SK-N-SH (cell line): ENCODE data around the gene ZNF615. TPM values are rescaled to one million over a fixed set of nuclear protein-coding genes. Genes with fewer than 3 reads are reported as not detected.

Experiments
- CTCF ChIA-PET: fragments of 300-600, 350-600 bp; formaldehyde crosslinking; extraction: SDS; loops from one replicate; lab custom pipeline; 2021; lab: Yijun Ruan, JAX
- POLR2A ChIA-PET: fragments of 350-600 bp; sonication (Branson Sonifier 250); formaldehyde crosslinking; extraction: SDS; loops from one replicate; lab custom pipeline; 2020; ENCODE audit warnings: antibody characterized with exemption, inconsistent platforms; lab: Yijun Ruan, JAX
- DNase-seq: peaks from one replicate; pipeline ENCODE4 v3.0.0; 2012
- H2AFZ ChIP-seq: fragments of 200-600 bp; sonication (generic); 2 replicates; pipeline ENCODE4 v1.8.1; 2016; ENCODE audit warnings: antibody characterized with exemption, mild to moderate bottlenecking, low read depth
- H3F3A ChIP-seq: fragments of 200-600 bp; sonication (generic); replicated peaks from 2 replicates; pipeline ENCODE3; 2016; ENCODE audit warnings: antibody characterized with exemption, mild to moderate bottlenecking; ENCODE audit not compliant: insufficient read depth
- H3K27ac ChIP-seq, 2 experiments: fragments of 200-500 bp in 1 of 2; fragments of 200-600 bp in 1 of 2; sonication (Bioruptor generic) in 1 of 2; sonication (generic), shearing (Covaris generic) in 1 of 2; 2 replicates each; pipeline versions ENCODE4 v1.5.1 to v1.6.1; 2014 to 2016; ENCODE audit warnings: low read depth in 2 of 2, inconsistent platforms in 1 of 2, low read length in 1 of 2, mild to moderate bottlenecking in 1 of 2, mixed read lengths in 1 of 2
- H3K27me3 ChIP-seq: fragments of 200-600 bp; sonication (generic), shearing (Covaris generic); 2 replicates; pipeline ENCODE4 v1.6.1; 2016; ENCODE audit warnings: mixed run types; ENCODE audit not compliant: insufficient read depth
- H3K36me3 ChIP-seq, 2 experiments: fragments of 200-500 bp in 1 of 2; fragments of 200-600 bp in 1 of 2; sonication (Bioruptor generic) in 1 of 2; sonication (generic) in 1 of 2; replicated peaks in 1 of 2; 2 replicates each; pipeline versions ENCODE3 to v1.5.1; 2014 to 2016; ENCODE audit warnings: low read length in 1 of 2, mild to moderate bottlenecking in 1 of 2; ENCODE audit not compliant: insufficient read depth in 2 of 2, control insufficient read depth in 1 of 2
- H3K4me1 ChIP-seq, 2 experiments: fragments of 200-500 bp in 1 of 2; fragments of 200-600 bp in 1 of 2; sonication (Bioruptor generic) in 1 of 2; sonication (generic), shearing (Covaris generic) in 1 of 2; 2 replicates each; pipeline versions ENCODE4 v1.5.1 to v1.6.1; 2014 to 2016; ENCODE audit warnings: low read depth in 1 of 2, low read length in 1 of 2, mixed run types in 1 of 2; ENCODE audit not compliant: insufficient read depth in 2 of 2, control insufficient read depth in 1 of 2
- H3K4me2 ChIP-seq: fragments of 200-600 bp; sonication (generic), shearing (Covaris generic); 2 replicates; pipeline ENCODE4 v1.6.1; 2017; ENCODE audit warnings: mixed run types
- H3K4me3 ChIP-seq, 2 experiments: fragments of 200-500 bp in 1 of 2; fragments of 200-600 bp in 1 of 2; sonication (Bioruptor generic) in 1 of 2; sonication (generic), shearing (Covaris generic) in 1 of 2; 2 replicates each; pipeline versions ENCODE4 v1.5.1 to v1.8.1; 2014 to 2016; ENCODE audit warnings: low read depth in 2 of 2, inconsistent platforms in 1 of 2, low read length in 1 of 2, mild to moderate bottlenecking in 1 of 2, mixed read lengths in 1 of 2, moderate library complexity in 1 of 2
- H3K79me2 ChIP-seq: fragments of 200-600 bp; sonication (generic); 2 replicates; pipeline ENCODE4 v1.8.1; 2017; ENCODE audit warnings: mild to moderate bottlenecking; ENCODE audit not compliant: insufficient read depth
- H3K9ac ChIP-seq: fragments of 200-600 bp; sonication (generic); 2 replicates; pipeline ENCODE4 v1.6.1; 2017; ENCODE audit warnings: mixed run types
- H3K9me2 ChIP-seq: fragments of 200-600 bp; sonication (generic); 2 replicates; pipeline ENCODE4 v1.6.1; 2017; ENCODE audit warnings: mixed run types
- H3K9me3 ChIP-seq: fragments of 200-600 bp; sonication (generic); 2 replicates; pipeline ENCODE4 v1.6.1; 2017; ENCODE audit warnings: mixed run types, mild to moderate bottlenecking, moderate library complexity
- H4K20me1 ChIP-seq: fragments of 200-600 bp; sonication (generic); 2 replicates; pipeline ENCODE4 v1.6.1; 2017; ENCODE audit warnings: mild to moderate bottlenecking, mixed run types; ENCODE audit not compliant: insufficient read depth
- EZH2phosphoT487 ChIP-seq: fragments of 200-600 bp; sonication (generic); IDR thresholded peaks from 2 replicates; pipeline ENCODE4 v1.6.1; 2017; ENCODE audit warnings: low read depth, mixed run types, mild to moderate bottlenecking, antibody characterized with exemption, moderate library complexity, borderline replicate concordance
- FOXM1 ChIP-seq: IDR thresholded peaks from 2 replicates; pipeline ENCODE4 v1.4.0; 2012; ENCODE audit warnings: low read depth, mild to moderate bottlenecking
- GABPA ChIP-seq: IDR thresholded peaks from 2 replicates; pipeline ENCODE4 v1.4.0; 2012; ENCODE audit warnings: low read depth, mild to moderate bottlenecking
- GATA2 ChIP-seq: sonication (generic); formaldehyde crosslinking; IDR thresholded peaks from 2 replicates; pipeline ENCODE4 v1.5.0; 2020; ENCODE audit warnings: mild to moderate bottlenecking, missing genetic modification reagents
- IRF3 ChIP-seq: fragments of 150-350 bp; IDR thresholded peaks from 2 replicates; pipeline ENCODE4 v1.6.1; 2016; ENCODE audit warnings: mild to moderate bottlenecking, low read depth, low read length
- JUND ChIP-seq: IDR thresholded peaks from 2 replicates; pipeline ENCODE4 v1.4.0; 2012
- POLR2AphosphoS5 ChIP-seq: IDR thresholded peaks from 2 replicates; pipeline ENCODE4 v1.6.1; 2012; ENCODE audit warnings: low read depth, low read length
- RCOR1 ChIP-seq: fragments of 150-350 bp; IDR thresholded peaks from 2 replicates; pipeline ENCODE4 v1.6.1; 2017; ENCODE audit warnings: antibody characterized with exemption, low read length
- RFX5 ChIP-seq: IDR thresholded peaks from 2 replicates; pipeline ENCODE4 v1.6.1; 2012; ENCODE audit warnings: mild to moderate bottlenecking, improper control_type of control experiment, low read length
- TEAD4 ChIP-seq: IDR thresholded peaks from 2 replicates; pipeline ENCODE4 v1.4.0; 2012; ENCODE audit warnings: mild to moderate bottlenecking, borderline replicate concordance; ENCODE audit not compliant: insufficient read depth
- WGBS: methylation state at CpG from one replicate; pipeline ENCODE4 v1.1.6; 2017; ENCODE audit warnings: low lambda C conversion rate; 5-methylcytosine and 5-hydroxymethylcytosine counted together
- polyA plus RNA-seq, 3 experiments: library from polyadenylated mRNA; depleted of rRNA; stranded (reverse); fragments of >200 nt; gene quantifications; 2 replicates each; pipeline ENCODE4 v1.2.3, GENCODE V29; 2012
- TF ChIP-seq, protein P1 (sequence below): IDR thresholded peaks from 2 replicates; pipeline ENCODE4 v1.4.0; 2012; ENCODE audit warnings: low read depth, borderline replicate concordance

ZNF615 gene
- polyA plus RNA-seq, 1 of the 3 experiments (the other 2 are of a cell fraction), result 1.6 TPM

- ChIA-PET CTCF (interaction anchor here (1.0 kb wide), 1 partner anchor 13 kb away, joined by 3 read pairs; no protein-coding TSS in a partner anchor), POLR2A (no interaction called here)
These were observed 13.9 kb downstream of the ZNF615 start for GRCh38 chr19:51994048-51994644.

GRCh38 chr19:51993422-51993821 is 14.6 kb downstream of the ZNF615 start:
- CTCF ChIA-PET, result no interaction called here
- H3K9me3 ChIP-seq, result peaks cover 47% of the 10 kb centered on the region; the same call in 1 of the 2 replicates

More at GRCh38 chr19:51994048-51994644, 13.9 kb downstream of the ZNF615 start:
- peaks cover 47% of the 10 kb centered on the region; the same call in 1 of the 2 replicates for H3K9me3 ChIP-seq
- H3K27ac ChIP-seq, result no peak overlapping the region
- 100% methylated on average over 2 of the region's 2 CpGs for WGBS
- H3K36me3 ChIP-seq, result peaks cover 34 to 75% of the 10 kb centered on the region in 2 experiments
- H3K79me2 ChIP-seq, result no peaks in the 10 kb centered on the region
- no peak overlapping the region for H2AFZ ChIP-seq
- no peaks in the 10 kb centered on the region for H3K27me3 ChIP-seq
- H3K9ac ChIP-seq, result no peak overlapping the region
- TF ChIP-seq GABPA (no peak), RFX5 (no peak), RCOR1 (no peak), TEAD4 (no peak), EZH2phosphoT487 (no peak), IRF3 (no peak)
- H3F3A ChIP-seq, result no peaks in the 10 kb centered on the region
- H3K9me2 ChIP-seq, result no peaks in the 10 kb centered on the region
- no peaks in the 10 kb centered on the region for H4K20me1 ChIP-seq
- DNase-seq, result no peak
- H3K4me1 ChIP-seq, result no peaks in the 10 kb centered on the region
- peak overlapping the region in 1 of 2 experiments; percentile 12; a peak in 1 of 4 replicates for H3K4me3 ChIP-seq
- no peak overlapping the region for H3K4me2 ChIP-seq

More at GRCh38 chr19:51993422-51993821, 14.6 kb downstream of the ZNF615 start:
- Histone ChIP-seq H3F3A (no peaks in the 10 kb centered on the region), H3K36me3 (peaks cover 31 to 68% of the 10 kb centered on the region in 2 experiments), H2AFZ (no peak overlapping the region), H3K4me1 (no peaks in the 10 kb centered on the region), H3K9ac (no peak overlapping the region), H4K20me1 (no peaks in the 10 kb centered on the region), H3K4me3 (peak overlapping the region in 1 of 2 experiments; percentile 12; a peak in 1 of 4 replicates), H3K4me2 (no peak overlapping the region), H3K9me2 (no peaks in the 10 kb centered on the region), H3K79me2 (no peaks in the 10 kb centered on the region)
- POLR2A ChIA-PET, result no interaction called here
- no peak for DNase-seq
- TF ChIP-seq JUND, result no peak
- TF ChIP-seq EZH2phosphoT487, result no peak
- TF ChIP-seq POLR2AphosphoS5, result no peak
- no peak for TF ChIP-seq GATA2
- TF ChIP-seq, protein P1, sequence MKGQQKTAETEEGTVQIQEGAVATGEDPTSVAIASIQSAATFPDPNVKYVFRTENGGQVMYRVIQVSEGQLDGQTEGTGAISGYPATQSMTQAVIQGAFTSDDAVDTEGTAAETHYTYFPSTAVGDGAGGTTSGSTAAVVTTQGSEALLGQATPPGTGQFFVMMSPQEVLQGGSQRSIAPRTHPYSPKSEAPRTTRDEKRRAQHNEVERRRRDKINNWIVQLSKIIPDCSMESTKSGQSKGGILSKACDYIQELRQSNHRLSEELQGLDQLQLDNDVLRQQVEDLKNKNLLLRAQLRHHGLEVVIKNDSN, result no peak
- no peak for TF ChIP-seq FOXM1
- TF ChIP-seq, all 33 proteins: peak for 0
- Histone ChIP-seq H3K27me3 (no peaks in the 10 kb centered on the region), H3K27ac (no peak overlapping the region)
- WGBS, result 90% methylated on average over 10 of the region's 10 CpGs
